GM12865 (cell line): ENCODE measurements around the gene DNAJC6.

Experiments used
- DNase-seq: peaks from one replicate; pipeline ENCODE4 v3.0.0; 2010; ENCODE audit warnings: low read depth
- H3K4me3 ChIP-seq: 2 replicates; pipeline ENCODE4 v1.5.1; 2011; ENCODE audit warnings: mild to moderate bottlenecking, low read depth, low read length, control low read depth
- TF ChIP-seq, protein P1 (sequence below): IDR thresholded peaks from 2 replicates; pipeline ENCODE4 v1.5.1; 2011; ENCODE audit warnings: low read length, control low read depth, low read depth, inconsistent platforms; ENCODE audit not compliant: insufficient read depth; ENCODE audit errors: missing control alignments

Gene DNAJC6

DNA sequence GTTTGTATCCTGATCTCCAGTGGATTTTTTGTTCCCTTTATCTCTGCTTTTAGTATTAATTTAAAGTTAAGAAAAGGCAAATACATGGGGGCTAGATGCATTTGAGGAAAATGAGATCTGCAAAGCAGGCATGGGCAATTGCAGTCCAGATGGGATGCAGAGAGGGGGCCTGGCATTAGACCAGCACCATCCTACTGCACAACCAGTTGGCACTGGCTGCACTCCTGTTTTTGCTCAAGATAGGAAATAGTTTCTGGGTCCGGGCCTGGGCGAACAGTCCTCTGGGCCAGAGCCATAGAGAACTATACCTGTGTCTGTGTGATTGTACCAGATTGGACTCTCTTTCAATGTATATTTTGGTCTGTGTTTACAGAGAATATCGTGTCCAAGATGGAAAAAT, 77.1 kb downstream of the DNAJC6 start:
- no peak overlapping the region for H3K4me3 ChIP-seq
- TF ChIP-seq, protein P1, sequence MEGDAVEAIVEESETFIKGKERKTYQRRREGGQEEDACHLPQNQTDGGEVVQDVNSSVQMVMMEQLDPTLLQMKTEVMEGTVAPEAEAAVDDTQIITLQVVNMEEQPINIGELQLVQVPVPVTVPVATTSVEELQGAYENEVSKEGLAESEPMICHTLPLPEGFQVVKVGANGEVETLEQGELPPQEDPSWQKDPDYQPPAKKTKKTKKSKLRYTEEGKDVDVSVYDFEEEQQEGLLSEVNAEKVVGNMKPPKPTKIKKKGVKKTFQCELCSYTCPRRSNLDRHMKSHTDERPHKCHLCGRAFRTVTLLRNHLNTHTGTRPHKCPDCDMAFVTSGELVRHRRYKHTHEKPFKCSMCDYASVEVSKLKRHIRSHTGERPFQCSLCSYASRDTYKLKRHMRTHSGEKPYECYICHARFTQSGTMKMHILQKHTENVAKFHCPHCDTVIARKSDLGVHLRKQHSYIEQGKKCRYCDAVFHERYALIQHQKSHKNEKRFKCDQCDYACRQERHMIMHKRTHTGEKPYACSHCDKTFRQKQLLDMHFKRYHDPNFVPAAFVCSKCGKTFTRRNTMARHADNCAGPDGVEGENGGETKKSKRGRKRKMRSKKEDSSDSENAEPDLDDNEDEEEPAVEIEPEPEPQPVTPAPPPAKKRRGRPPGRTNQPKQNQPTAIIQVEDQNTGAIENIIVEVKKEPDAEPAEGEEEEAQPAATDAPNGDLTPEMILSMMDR, result no peak
- no peak for DNase-seq

GRCh38 chr1:65387821-65388220, 78.5 kb downstream of the DNAJC6 start:
- H3K4me3 ChIP-seq, result no peak overlapping the region
- DNase-seq, result no peak
- TF ChIP-seq, protein P1, result no peak

- no peak for DNase-seq
- no peak overlapping the region for H3K4me3 ChIP-seq
- TF ChIP-seq, protein P1, result no peak
Measured at GRCh38 chr1:65388908-65389695, 79.8 kb downstream of the DNAJC6 start.

DNA sequence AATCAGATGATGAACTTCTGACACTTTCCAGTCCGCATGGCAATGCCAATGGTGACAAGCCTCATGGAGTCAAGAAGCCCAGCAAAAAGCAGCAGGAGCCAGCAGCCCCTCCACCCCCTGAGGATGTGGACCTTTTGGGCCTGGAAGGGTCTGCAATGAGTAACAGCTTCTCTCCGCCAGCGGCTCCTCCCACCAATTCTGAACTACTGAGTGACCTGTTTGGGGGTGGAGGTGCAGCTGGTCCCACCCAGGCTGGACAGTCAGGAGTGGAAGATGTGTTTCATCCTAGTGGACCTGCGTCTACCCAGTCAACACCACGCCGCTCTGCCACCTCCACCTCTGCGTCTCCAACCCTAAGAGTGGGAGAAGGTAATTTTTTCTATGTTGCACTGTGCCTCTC, 83.2 kb downstream of the DNAJC6 start:
- DNase-seq, result no peak
- no peak overlapping the region for H3K4me3 ChIP-seq
- TF ChIP-seq, protein P1, result no peak

GRCh38 chr1:65393347-65393746, 84.0 kb downstream of the DNAJC6 start:
- DNase-seq, result peak; percentile 73
- TF ChIP-seq, protein P1, result no peak
- no peak overlapping the region for H3K4me3 ChIP-seq

GRCh38 chr1:65393928-65394327, 84.6 kb downstream of the DNAJC6 start:
- no peak overlapping the region for H3K4me3 ChIP-seq
- DNase-seq, result no peak
- TF ChIP-seq, protein P1, result no peak
